Right kidney (tissue), 9 donors: ENCODE data around the gene DPEP3.
"Not testable (repeated sequence)": the region's sequence is repeated elsewhere in the genome, so short reads cannot be mapped to it uniquely, and the experiment has no call there.

ENCODE experiments used
- DNase-seq: peaks from one replicate; pipeline ENCODE4 v3.0.0-alpha.2; 2016
- long read RNA-seq, 8 donors: transcript quantifications; one replicate each; lab custom pipeline, GENCODE V29; 2026

DPEP3 gene
- long read RNA-seq, donor 1: 0 reads
- long read RNA-seq, donor 2: 0 reads
- long read RNA-seq, donor 3: 0 reads
- long read RNA-seq, donor 4: 0 reads
- long read RNA-seq, donor 5: 0 reads
- long read RNA-seq, donor 6: 0 reads
- long read RNA-seq, donor 7: 0 reads
- long read RNA-seq, donor 8: 0 reads

GRCh38 chr16:67979955-67980678 is at the start of gene DPEP3:
DPEP3 (minus strand) TSS chr16:67980499; CDS start chr16:67980380, 119 bp downstream.
- no peak for DNase-seq

- DNase-seq: no peak
These were observed 48.7 kb upstream of the DPEP3 start for GRCh38 chr16:68028996-68029395.

GRCh38 chr16:68022728-68023537 is 42.6 kb upstream of the DPEP3 start, which contains the start of the genes DDX28 and DUS2:
DDX28 (minus strand) TSS chr16:68023232; CDS start chr16:68023202, 30 bp downstream.
DUS2 (plus strand) TSS chr16:68023284; CDS start chr16:68038024, 14,740 bp downstream.
- DNase-seq: peak; percentile 93

- DNase-seq: no peak
These were observed 42.0 kb upstream of the DPEP3 start for GRCh38 chr16:68022278-68022727.

GRCh38 chr16:68021490-68021889 is 41.2 kb upstream of the DPEP3 start:
- DNase-seq: no peak

GRCh38 chr16:68019167-68019680 is 38.9 kb upstream of the DPEP3 start:
- no peak for DNase-seq

- DNase-seq: no peak
These were observed 35.4 kb upstream of the DPEP3 start, which contains the start of gene DPEP2NB for GRCh38 chr16:68015681-68016080. DPEP2NB (minus strand) TSS chr16:68015911; CDS start chr16:68015770, 141 bp downstream.

GRCh38 chr16:68013440-68013839 is 33.1 kb upstream of the DPEP3 start:
- no peak for DNase-seq

GRCh38 chr16:68009872-68010271 is 29.6 kb upstream of the DPEP3 start:
- DNase-seq: not testable (repeated sequence)

GRCh38 chr16:68009157-68009735 is 28.9 kb upstream of the DPEP3 start:
- DNase-seq: no peak

GRCh38 chr16:68005786-68006286 is 25.5 kb upstream of the DPEP3 start:
- no peak for DNase-seq

- DNase-seq: no peak
These were observed 24.9 kb upstream of the DPEP3 start for GRCh38 chr16:68005211-68005610.

- DNase-seq: no peak
These were observed 22.7 kb upstream of the DPEP3 start for GRCh38 chr16:68003031-68003430.

GRCh38 chr16:68000450-68000849 is 20.2 kb upstream of the DPEP3 start:
- no peak for DNase-seq

- no peak for DNase-seq
These were observed 19.7 kb upstream of the DPEP3 start for GRCh38 chr16:67999985-68000384.

- not testable (repeated sequence) for DNase-seq
These were observed 18.7 kb upstream of the DPEP3 start, which contains the start of gene DPEP2 for GRCh38 chr16:67998779-67999688. DPEP2 (minus strand) TSS chr16:67999484; CDS start chr16:67993212, 6,272 bp downstream.

- not testable (repeated sequence) for DNase-seq
These were observed 18.0 kb upstream of the DPEP3 start for GRCh38 chr16:67998231-67998778.

- DNase-seq: no peak
These were observed 16.4 kb upstream of the DPEP3 start for GRCh38 chr16:67996666-67997065.

GRCh38 chr16:67995423-67995822 is 15.1 kb upstream of the DPEP3 start:
- no peak for DNase-seq

- not testable (repeated sequence) for DNase-seq
These were observed 13.7 kb upstream of the DPEP3 start for GRCh38 chr16:67994040-67994408.
